ENCODE results near the gene GALM. TPM values are rescaled to one million over a fixed set of nuclear protein-coding genes. Genes with fewer than 3 reads are reported as not detected.

GALM gene
- polyA plus RNA-seq, 1 donor (not counting 4 experiments of a cell fraction or from before 2014, with no cell fraction given), result 1.2 TPM

- Histone ChIP-seq H3K4me1 (ENCODE audit: control insufficient read depth, extremely low read depth, insufficient read depth, low read length) (peaks cover 22% of the 10 kb centered on the region), H3K4me2 (ENCODE audit: control insufficient read depth, extremely low read depth, insufficient read depth, low read depth, low read length) (peak overlapping the region; percentile 69), H4K20me1 (ENCODE audit: control insufficient read depth, extremely low read depth, insufficient read depth, low read length) (no peaks in the 10 kb centered on the region), H2AFZ (ENCODE audit: control insufficient read depth, low read length) (peak overlapping the region; percentile 52), H3K4me3 (ENCODE audit: control insufficient read depth in 2 of 3, extremely low read depth in 1 of 3, insufficient read depth in 2 of 3, low read depth in 1 of 3, low read length in 3 of 3) (peak overlapping the region in 1 of 3 experiments; percentile 15), H3K79me2 (ENCODE audit: control insufficient read depth, insufficient read depth, low read length) (no peaks in the 10 kb centered on the region), H3K9ac (ENCODE audit: control insufficient read depth, extremely low read depth, insufficient read depth, low read length) (no peak overlapping the region), H3K9me1 (ENCODE audit: control insufficient read depth, extremely low read depth, insufficient read depth, low read length) (no peaks in the 10 kb centered on the region), H3K27ac (ENCODE audit: control insufficient read depth, insufficient read depth, low read length) (peak overlapping the region; percentile 42), H3K36me3 (ENCODE audit: control insufficient read depth in 2 of 2, extremely low read depth in 1 of 2, insufficient read depth in 2 of 2, low read length in 2 of 2) (no peaks in the 10 kb centered on the region), H3K9me3 (ENCODE audit: control insufficient read depth, low read depth, low read length) (no peaks in the 10 kb centered on the region), H3K27me3 (ENCODE audit: control insufficient read depth, extremely low read depth, insufficient read depth, low read length) (no peaks in the 10 kb centered on the region)
- peak; percentile 74 for FAIRE-seq
- TF ChIP-seq CTCF (optimal IDR thresholded peaks at IDR 0.05 in 1 of 3, IDR thresholded peaks at IDR 0.05 in 1 of 3, conservative IDR thresholded peaks at IDR 0.05 in 1 of 3; ENCODE audit: extremely low read depth in 1 of 3, insufficient read depth in 2 of 3, low read length in 3 of 3), result no peak
- no peak for TF ChIP-seq EZH2 (IDR thresholded peaks at IDR 0.05; ENCODE audit: low read length)
- DNase-seq (ENCODE audit: low read depth, low spot score), result no peak
- dilution Hi-C loops (cut with MboI; ENCODE audit: extremely low pct_ligation_motif_present, low sequenced_read_pairs), result no loop called here
Measured at GRCh38 chr2:38765551-38765950, 99.6 kb downstream of the GALM start.

GRCh38 chr2:38771632-38772031 is 105.7 kb downstream of the GALM start:
- Histone ChIP-seq H3K27ac (ENCODE audit: control insufficient read depth, insufficient read depth, low read length) (no peak overlapping the region), H3K9me1 (ENCODE audit: control insufficient read depth, extremely low read depth, insufficient read depth, low read length) (no peaks in the 10 kb centered on the region), H3K79me2 (ENCODE audit: control insufficient read depth, insufficient read depth, low read length) (no peaks in the 10 kb centered on the region), H2AFZ (ENCODE audit: control insufficient read depth, low read length) (no peak overlapping the region), H3K4me2 (ENCODE audit: control insufficient read depth, extremely low read depth, insufficient read depth, low read depth, low read length) (no peak overlapping the region), H3K9me3 (ENCODE audit: control insufficient read depth, low read depth, low read length) (no peaks in the 10 kb centered on the region), H3K9ac (ENCODE audit: control insufficient read depth, extremely low read depth, insufficient read depth, low read length) (no peak overlapping the region), H3K4me1 (ENCODE audit: control insufficient read depth, extremely low read depth, insufficient read depth, low read length) (peaks cover 3% of the 10 kb centered on the region), H3K36me3 (ENCODE audit: control insufficient read depth in 2 of 2, extremely low read depth in 1 of 2, insufficient read depth in 2 of 2, low read length in 2 of 2) (no peaks in the 10 kb centered on the region), H4K20me1 (ENCODE audit: control insufficient read depth, extremely low read depth, insufficient read depth, low read length) (no peaks in the 10 kb centered on the region), H3K4me3 (ENCODE audit: control insufficient read depth in 2 of 3, extremely low read depth in 1 of 3, insufficient read depth in 2 of 3, low read depth in 1 of 3, low read length in 3 of 3) (no peak overlapping the region), H3K27me3 (ENCODE audit: control insufficient read depth, extremely low read depth, insufficient read depth, low read length) (no peaks in the 10 kb centered on the region)
- DNase-seq (ENCODE audit: low read depth, low spot score) (no peak), FAIRE-seq (no peak)
- dilution Hi-C loops (cut with MboI; ENCODE audit: extremely low pct_ligation_motif_present, low sequenced_read_pairs), result no loop called here
- no peak for TF ChIP-seq CTCF (optimal IDR thresholded peaks at IDR 0.05 in 1 of 3, IDR thresholded peaks at IDR 0.05 in 1 of 3, conservative IDR thresholded peaks at IDR 0.05 in 1 of 3; ENCODE audit: extremely low read depth in 1 of 3, insufficient read depth in 2 of 3, low read length in 3 of 3)
- TF ChIP-seq EZH2 (IDR thresholded peaks at IDR 0.05; ENCODE audit: low read length), result no peak
